ENCODE data around the gene RARA.
"Not testable (repeated sequence)": the region's sequence is repeated elsewhere in the genome, so short reads cannot be mapped to it uniquely, and the experiment has no call there.

The RARA gene

GRCh38 chr17:40366076-40366860 lies 57.3 kb downstream of the RARA start:
- no peak for DNase-seq (ENCODE audit: extremely low spot score, insufficient read length, low read depth)
- no peak for FAIRE-seq

DNA sequence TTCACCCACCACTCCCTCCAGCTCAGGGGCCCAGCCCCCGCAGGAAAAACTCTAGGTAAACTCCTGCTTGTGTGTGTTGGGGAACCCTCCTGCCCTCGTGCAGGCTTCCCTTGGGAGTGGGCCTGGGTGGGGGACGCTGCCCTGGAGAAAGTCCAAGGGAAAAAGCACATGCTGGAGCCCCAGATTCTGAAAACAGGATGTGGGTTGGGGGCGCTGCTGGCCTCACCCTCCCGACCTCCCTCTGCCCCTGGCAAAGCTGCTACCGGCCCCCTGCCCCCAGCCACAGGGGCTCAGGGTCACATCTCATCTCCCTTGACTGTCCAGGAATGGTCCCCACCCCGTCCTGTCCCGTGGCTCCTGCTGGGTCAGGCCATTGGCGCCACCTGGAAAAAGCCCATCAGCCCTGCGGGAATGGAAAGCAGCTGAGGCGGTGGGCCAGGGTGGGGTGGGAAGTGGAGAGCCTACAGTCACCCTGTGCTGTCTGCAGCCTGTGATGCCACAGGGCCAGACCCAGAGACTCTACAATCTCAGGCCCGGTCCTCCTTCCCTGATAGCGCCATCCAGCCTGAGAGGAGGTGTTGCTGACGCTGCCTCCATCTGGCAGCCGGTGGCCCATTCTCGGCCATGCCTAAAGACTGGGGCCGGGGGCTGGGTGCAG lies 58.0 kb downstream of the RARA start:
- DNase-seq (ENCODE audit: extremely low spot score, insufficient read length, low read depth) = no peak
- FAIRE-seq = no peak

DNA sequence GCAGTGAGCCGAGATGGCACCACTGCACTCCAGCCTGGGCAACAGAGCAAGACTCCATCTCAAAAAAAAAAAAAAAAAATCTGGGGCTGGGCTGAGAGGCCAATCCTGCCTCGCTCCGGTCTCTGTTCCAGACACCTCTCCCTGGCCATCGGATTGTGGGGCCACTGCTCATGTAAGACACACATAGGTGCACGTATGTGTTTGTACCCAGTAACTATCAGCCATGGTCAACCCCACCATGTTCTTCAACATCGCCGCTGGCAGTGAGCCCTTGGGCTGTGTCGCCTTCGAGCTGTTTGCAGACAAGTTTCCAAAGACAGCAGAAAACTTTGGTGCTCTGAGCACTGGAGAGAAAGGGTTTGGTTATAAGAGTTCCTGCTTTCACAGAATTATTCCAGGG lies 58.7 kb downstream of the RARA start:
- DNase-seq (ENCODE audit: extremely low spot score, insufficient read length, low read depth); FAIRE-seq: not testable (repeated sequence)

- FAIRE-seq (no peak), DNase-seq (ENCODE audit: extremely low spot score, insufficient read length, low read depth) (no peak)
These were observed 60.9 kb downstream of the RARA start for GRCh38 chr17:40369923-40370322.

DNA sequence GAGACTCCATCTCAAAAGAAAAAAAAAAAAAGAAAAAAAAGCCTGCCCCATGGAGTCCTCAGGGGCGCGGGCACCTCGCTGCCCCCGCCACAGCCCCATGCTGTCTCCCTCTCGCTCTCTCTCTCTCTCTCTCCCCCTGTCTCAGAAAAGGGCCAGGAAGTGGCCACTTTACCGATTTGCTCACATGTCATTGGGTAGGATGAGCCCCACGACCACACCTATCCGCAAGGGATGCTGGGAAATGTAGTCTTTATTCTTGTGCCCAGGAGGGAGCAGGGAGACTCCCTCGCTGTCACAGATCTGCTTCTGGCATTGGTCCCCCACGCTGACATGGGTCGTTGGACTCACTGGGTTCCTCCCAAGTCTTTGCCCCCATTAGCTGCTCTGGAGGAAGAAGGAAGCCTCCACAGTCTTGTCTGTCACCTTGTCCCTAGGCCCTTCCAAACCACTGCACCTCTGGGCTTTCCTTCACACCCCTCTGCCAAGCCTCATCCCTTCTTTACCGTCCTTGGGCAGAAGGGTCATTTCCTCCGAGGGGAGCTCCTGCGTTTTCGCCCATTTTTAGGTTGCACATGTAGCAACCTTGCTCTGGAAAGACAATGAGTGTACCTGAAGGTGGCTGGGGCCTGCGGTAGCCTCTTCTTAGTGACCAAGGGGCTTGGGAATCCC lies 62.4 kb downstream of the RARA start:
- DNase-seq (ENCODE audit: extremely low spot score, insufficient read length, low read depth) (no peak), FAIRE-seq (no peak)

- FAIRE-seq = no peak
These were observed 63.1 kb downstream of the RARA start for GRCh38 chr17:40372031-40372430.

GRCh38 chr17:40372644-40373043 lies 63.7 kb downstream of the RARA start:
- not testable (repeated sequence) for DNase-seq (ENCODE audit: extremely low spot score, insufficient read length, low read depth); FAIRE-seq

More at GRCh38 chr17:40372031-40372430, 63.1 kb downstream of the RARA start:
- no peak for DNase-seq (ENCODE audit: extremely low spot score, insufficient read length, low read depth)

DNA sequence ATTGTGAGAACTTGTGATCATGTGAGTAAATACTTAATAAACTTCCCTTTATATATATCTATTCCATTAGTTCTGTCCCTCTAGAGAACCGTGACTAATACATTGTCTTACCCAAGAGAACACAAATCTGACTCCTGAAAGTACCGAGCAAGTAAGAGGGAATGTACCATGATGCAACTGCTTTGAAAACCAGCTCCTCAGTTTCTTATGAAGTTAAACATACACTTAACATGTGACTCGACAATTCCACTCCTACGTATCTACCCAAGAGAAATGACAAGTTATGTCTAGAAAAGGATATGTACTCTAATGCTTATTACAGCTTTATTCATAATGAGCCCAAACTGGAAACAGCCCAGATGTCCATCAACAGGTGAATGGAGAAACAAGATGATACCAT lies 64.3 kb downstream of the RARA start:
- FAIRE-seq (no peak), DNase-seq (ENCODE audit: extremely low spot score, insufficient read length, low read depth) (no peak)

- FAIRE-seq = no peak
- DNase-seq (ENCODE audit: extremely low spot score, insufficient read length, low read depth) = no peak
These were observed 65.0 kb downstream of the RARA start for GRCh38 chr17:40373999-40374398.

GRCh38 chr17:40374821-40375498 lies 66.0 kb downstream of the RARA start:
- DNase-seq (ENCODE audit: extremely low spot score, insufficient read length, low read depth) (no peak), FAIRE-seq (no peak)

- FAIRE-seq; DNase-seq (ENCODE audit: extremely low spot score, insufficient read length, low read depth): not testable (repeated sequence)
These were observed 66.8 kb downstream of the RARA start for GRCh38 chr17:40375786-40376185.

GRCh38 chr17:40376541-40376940 lies 67.6 kb downstream of the RARA start:
- DNase-seq (ENCODE audit: extremely low spot score, insufficient read length, low read depth); FAIRE-seq: not testable (repeated sequence)

GRCh38 chr17:40377832-40378231 lies 68.9 kb downstream of the RARA start:
- no peak for FAIRE-seq
- DNase-seq (ENCODE audit: extremely low spot score, insufficient read length, low read depth) = no peak

DNA sequence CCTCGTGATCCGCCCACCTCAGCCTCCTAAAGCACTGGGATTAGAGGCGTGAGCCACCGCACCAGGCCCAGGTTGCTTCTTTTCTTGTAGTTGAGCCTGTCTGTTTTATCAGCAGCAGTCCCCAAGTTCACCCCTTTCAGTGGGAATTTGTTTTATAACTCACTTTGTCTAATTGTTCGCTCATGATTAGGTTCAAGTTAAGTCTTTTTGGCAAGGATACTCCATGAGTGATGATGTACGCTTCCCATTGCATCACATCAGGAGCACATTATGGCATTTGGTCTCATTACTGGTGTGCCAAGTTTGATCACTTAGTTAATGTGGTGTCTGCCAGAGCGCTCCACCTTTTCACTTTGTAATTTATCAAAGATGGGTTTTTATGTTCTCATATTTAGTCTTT lies 70.0 kb downstream of the RARA start:
- FAIRE-seq = no peak
- DNase-seq (ENCODE audit: extremely low spot score, insufficient read length, low read depth) = no peak

DNA sequence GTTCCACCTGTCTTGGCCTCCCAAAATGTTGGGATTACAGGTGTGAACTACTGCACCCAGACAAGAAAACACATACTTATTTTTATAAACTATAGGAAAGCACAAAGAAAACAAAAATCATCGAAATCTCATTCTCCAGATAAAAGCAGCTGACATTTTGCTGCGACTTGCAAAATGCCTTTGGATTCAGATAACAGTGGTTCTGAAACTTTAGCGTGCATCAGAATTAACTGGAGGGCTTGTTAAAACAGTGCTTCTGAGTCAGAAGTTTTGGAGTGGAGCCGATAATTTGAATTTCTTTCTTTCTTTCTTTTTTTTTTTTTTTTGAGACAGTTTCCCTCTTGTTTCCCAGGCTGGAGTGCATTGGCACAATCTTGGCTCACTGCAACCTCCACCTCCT lies 73.3 kb downstream of the RARA start:
- DNase-seq (ENCODE audit: extremely low spot score, insufficient read length, low read depth) (no peak), FAIRE-seq (no peak)

DNA sequence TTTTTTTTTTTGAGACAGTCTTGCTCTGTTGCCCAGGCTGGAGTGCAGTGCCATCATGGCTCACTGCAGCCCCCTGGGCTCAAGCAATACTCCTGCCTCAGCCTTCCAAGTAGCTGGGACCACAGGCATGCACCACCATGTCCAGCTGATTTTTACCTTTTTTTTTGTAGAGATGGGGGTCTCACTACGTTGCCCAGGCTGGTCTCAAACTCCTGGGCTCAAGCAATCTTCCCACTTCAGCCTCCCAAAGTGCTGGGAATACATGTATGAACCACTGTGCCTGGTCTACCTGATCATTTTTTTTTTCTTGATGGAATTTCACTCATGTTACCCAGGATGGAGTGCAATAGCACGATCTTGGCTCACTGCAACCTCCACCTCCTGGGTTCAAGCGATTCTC lies 77.6 kb downstream of the RARA start:
- FAIRE-seq; DNase-seq (ENCODE audit: extremely low spot score, insufficient read length, low read depth): not testable (repeated sequence)

GRCh38 chr17:40399185-40399584 lies 90.2 kb downstream of the RARA start:
- DNase-seq (ENCODE audit: extremely low spot score, insufficient read length, low read depth) (no peak), FAIRE-seq (peak; percentile 42)

- FAIRE-seq (peak; percentile 12), DNase-seq (ENCODE audit: extremely low spot score, insufficient read length, low read depth) (no peak)
These were observed 93.7 kb downstream of the RARA start for GRCh38 chr17:40402668-40403067.

GRCh38 chr17:40404003-40404402 lies 95.0 kb downstream of the RARA start:
- FAIRE-seq = no peak

More at GRCh38 chr17:40404003-40404402, 95.0 kb downstream of the RARA start:
- DNase-seq (ENCODE audit: extremely low spot score, insufficient read length, low read depth) = no peak
